Measurements from ENCODE around the gene MTCL1.

- TF ChIP-seq CTCF (IDR thresholded peaks at IDR 0.05) (no peak), POLR2AphosphoS5 (IDR thresholded peaks at IDR 0.05) (no peak)
Measured at GRCh38 chr18:8841781-8842485, 136.6 kb downstream of the MTCL1 start.
